SIG-M5 (cell line): ENCODE results near the gene MRPL9.
"Not testable (repeated sequence)": the region's sequence is repeated elsewhere in the genome, so short reads cannot be mapped to it uniquely, and the experiment has no call there.

ENCODE experiments used
- DNase-seq: peaks from one replicate; lab custom pipeline; 2025; lab: John Stamatoyannopoulos, UW

Gene MRPL9

DNA sequence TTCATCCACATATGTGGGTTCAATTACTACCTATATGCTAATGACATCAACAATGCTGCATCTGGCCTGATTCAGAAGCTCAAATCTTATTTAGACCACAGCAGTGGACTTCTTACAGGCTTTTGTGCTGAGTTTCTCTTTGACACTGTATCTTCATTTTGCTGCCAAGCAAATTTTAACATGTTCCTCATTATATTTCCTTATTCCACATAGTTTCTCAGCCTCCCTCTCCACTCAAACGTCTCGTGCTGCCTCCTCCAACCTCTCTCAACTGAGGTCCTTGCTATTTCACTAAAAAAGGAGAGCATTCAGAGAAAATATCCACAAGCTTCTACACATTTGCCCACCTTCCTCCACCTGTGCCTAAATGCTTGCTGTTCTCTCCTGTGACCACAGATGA is 20.5 kb upstream of the MRPL9 start:
- no peak for DNase-seq

DNA sequence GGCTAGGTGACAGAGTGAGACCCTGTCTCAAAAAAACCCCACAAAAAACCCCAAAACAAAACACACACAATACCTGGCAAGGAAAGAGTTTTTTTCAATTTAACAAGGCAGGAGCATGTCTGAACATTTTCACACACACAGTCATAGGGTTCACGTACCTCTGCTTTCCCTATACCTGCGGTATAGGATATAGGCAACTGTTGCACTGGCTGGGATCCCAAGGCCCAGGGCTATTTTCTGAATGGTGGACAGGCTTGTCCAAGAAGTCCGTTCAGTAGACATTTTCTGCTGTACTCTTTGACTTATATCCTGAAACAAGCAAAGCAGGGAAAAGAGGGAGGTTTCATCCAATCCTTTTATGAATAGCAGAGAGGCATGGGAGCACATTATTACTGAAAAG is 19.4 kb upstream of the MRPL9 start:
- DNase-seq, result no peak

DNA sequence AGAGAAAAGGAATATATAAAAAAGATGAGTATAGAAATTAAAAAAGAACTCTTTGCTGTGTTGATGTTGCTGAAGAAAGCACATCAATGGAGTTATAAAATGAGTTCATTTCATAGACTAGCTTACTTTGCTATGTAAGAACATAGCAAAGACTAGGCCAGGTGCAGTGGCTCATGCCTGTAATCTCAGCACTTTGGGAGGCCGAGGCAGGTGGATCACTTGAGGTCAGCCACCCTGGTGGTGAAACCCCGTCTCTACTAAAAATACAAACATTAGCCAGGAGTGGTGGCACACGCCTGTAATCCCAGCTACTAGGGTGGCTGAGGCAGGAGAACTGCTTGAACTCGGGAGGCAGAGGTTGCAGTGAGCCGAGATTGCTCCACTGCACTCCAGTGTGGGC is 18.7 kb upstream of the MRPL9 start:
- not testable (repeated sequence) for DNase-seq

DNA sequence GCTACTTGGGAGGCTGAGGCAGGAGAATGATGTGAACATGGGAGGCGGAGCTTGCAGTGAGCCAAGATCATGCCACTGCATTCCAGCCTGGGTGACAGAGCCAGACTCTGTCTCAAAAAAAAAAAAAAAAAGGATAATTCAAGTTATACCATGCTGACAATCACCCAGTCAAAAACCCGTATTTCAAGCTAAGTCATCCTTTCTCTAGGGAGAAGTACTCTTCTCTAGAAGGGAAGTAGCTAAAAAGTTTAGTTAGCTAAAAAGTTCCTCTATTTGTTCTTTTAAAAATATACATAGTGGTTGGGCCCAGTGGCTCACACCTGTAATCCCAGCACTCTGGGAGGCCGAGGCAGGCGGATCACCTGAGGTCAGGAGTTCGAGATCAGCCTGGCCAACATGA is 17.4 kb upstream of the MRPL9 start:
- DNase-seq, result not testable (repeated sequence)

DNA sequence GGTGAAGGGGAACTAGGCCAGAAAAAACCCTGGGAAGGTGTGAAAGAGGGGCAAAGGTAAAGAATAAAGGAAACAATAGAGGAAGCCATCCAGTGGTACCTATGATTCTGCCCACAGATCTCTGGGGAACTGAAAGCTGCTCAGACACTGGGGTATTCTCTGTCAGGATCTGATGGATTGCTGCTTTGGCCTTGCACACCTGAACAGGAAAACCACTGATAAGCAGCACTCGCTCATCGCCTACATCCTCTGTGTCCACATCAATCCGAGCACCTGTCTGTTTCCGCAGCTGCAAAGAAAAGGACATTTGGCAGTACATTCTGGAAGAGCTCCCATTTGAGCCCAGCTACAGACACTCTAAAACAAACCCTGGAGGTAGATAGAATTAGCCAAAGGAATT is 16.6 kb upstream of the MRPL9 start:
- DNase-seq, result no peak

DNA sequence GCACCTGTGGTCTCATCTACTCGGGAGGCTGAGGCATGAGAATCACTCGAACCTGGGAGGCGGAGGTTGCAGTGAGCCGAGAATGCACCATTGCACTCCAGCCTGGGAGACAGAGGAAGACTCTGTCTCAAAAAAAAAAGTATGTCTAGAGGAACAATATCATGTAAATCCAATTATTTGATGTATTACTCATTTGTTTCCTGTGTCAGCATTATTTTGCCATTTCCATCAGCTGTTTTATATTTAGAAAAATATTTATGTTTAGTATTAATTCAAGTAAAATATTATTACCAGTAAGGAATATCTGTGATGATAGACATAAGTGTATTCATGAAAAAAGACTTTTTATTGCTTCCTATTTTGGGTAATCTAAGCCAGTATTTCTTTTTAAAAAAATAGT is 14.0 kb upstream of the MRPL9 start:
- DNase-seq, result no peak

DNA sequence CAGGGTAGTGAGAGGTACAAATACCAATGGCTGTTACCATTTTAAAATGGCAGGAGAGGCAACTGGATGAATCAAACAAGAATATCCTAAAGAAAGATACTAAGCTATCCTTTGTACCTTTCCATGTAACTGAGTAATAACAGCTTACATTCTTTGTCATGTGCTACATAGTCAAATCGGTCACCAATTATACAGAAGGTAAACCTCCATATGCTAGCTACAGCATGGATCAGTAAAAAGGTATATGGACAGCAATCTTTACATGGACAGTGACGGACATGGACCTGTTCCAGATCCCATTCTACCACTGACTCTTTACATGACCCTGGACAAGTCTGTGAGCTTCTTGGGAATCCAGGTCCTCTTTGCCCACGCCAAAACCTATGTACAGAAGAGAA is 13.4 kb upstream of the MRPL9 start:
- no peak for DNase-seq

DNA sequence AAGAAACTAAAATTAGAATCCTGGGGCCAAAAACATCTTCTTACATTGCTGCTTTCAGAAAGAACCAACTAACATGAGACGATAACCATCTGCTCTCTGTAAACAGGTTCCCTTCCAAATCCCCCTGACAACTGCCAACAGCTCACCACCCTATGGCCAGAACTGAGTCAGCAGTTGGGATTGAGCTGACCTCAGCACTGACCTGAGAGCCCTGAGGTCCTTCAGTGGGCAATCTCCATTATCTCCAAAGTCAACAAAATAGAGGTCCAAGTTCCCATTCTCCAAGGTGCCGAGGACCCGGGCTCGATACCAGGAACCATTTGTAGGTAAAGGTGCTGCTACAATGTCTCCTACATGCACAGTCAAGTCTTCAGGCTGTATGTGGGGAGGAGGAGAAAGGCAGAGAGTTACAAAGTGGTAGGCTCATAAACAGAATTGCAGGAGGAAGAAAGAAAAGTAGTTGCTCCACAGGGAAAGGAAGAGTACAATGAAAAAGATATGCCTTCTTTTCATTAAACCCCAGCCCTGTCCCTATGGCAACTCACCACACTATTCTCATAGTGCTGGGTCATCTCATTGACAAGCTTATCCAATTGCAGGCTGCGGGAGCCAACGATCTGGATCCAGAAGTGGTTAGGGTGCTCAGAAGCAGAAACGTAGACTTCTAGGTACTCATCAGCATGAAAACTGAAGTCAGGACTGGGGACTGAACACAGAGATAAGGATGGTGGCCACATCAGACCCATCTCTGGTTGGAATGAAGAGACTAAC is 12.8 kb upstream of the MRPL9 start:
- DNase-seq, result no peak

DNA sequence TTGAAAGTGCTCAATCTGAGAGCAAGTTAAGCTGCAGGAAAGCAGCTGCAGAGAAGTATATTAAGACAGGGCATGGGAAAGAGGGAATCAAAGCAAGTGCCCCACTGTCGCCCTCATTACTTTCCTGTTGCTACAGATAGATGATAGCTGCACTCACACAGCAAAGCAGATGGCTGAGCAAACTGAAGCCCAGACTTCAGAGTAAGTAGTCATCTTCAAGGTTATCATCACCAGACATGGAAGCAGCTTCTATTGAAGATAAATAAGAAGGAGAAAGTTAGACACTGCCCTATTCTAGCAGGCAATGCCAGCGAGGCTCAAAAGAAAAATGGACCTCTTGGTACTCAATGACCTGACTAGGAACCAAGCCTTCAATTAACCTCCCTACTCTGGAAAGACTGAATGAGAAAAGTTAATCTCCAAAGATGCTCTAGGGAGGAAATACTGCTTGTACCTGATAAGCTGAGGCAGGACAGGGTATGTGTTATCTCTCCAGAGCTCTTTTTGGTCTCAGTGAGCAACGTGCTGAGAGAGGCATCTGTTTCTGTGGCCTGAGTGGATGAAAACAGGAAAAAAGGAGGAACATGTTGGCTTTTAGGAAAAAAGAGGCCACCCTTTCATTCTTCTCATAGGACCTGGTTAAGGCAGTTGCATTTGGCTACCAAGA is 11.1 kb upstream of the MRPL9 start:
- no peak for DNase-seq

DNA sequence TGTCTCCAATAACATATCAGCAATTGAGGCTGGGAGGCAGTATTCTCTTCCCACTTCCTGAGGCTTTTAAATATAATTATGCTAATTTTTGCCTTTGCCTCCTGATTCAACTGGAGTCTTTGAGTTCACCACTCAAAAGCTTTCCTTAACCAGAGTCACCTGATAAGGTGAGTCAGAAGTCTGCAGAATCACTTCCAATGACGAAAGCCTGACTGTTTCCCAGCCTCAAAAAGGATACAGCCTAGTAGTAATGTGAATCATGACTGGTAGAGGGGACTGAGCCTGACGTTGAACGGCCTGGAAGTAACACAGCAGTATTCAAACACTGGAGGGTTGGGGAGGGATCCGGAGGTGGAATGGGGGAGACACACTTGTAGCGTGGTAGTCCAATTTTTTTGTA is 10.4 kb upstream of the MRPL9 start:
- no peak for DNase-seq

DNA sequence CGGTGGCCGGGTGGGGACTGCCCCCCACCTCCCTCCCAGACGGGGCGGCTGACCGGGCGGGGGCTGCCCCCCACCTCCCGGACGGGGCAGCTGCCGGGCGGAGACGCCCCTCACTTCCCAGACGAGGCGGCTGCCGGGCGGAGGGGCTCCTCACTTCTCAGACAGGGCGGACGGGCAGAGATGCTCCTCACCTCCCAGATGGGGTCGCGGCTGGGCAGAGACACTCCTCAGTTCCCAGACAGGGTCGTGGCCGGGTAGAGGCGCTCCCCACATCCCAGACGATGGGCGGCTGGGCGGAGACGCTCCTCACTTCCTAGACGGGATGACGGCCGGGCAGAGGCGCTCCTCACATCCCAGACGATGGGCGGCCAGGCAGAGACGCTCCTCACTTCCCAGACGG is 6.0 kb upstream of the MRPL9 start:
- DNase-seq, result not testable (repeated sequence)

DNA sequence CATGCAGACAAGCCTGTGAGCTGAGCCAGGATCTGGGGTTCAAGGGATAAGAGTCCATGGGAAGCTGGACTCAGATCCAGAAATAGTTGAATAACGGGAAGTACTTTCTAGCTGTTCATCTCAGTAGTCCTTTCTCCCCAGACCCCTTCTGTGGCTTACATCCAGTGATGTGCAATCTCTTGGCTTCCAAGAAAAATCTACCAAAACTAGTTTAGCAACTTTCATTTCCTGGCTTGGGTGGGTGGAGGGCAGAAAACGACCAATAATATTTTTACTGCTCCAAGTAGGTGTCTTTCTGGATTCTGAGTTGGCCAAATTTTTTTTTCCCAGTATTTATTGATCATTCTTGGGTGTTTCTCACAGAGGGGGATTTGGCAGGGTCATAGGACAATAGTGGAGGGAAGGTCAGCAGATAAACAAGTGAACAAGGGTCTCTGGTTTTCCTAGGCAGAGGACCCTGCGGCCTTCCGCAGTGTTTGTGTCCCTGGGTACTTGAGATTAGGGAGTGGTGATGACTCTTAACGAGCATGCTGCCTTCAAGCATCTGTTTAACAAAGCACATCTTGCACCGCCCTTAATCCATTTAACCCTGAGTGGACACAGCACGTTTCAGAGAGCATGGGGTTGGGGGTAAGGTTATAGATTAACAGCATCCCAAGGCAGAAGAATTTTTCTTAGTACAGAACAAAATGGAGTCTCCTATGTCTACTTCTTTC is 5.2 kb upstream of the MRPL9 start:
- not testable (repeated sequence) for DNase-seq

DNA sequence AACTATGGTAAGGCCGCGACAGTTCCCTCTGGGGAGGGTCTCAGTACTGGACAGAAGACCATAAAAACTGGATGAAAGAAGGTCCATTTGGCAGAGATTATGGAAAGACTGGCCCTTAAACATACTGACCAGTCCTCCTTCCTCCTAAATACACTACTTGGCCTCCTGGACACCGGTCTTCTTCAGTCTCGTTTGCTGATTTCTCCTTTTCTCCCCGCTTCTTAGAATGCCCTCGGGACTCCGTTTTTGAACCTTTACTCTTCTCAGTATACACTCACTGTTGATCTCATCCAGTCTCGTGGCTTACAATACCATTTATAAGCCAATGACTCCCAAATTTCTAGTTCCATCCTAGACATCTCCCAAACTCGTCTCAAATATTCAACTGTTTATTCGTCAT is 694 bp upstream of the MRPL9 start:
- DNase-seq, result no peak

DNA sequence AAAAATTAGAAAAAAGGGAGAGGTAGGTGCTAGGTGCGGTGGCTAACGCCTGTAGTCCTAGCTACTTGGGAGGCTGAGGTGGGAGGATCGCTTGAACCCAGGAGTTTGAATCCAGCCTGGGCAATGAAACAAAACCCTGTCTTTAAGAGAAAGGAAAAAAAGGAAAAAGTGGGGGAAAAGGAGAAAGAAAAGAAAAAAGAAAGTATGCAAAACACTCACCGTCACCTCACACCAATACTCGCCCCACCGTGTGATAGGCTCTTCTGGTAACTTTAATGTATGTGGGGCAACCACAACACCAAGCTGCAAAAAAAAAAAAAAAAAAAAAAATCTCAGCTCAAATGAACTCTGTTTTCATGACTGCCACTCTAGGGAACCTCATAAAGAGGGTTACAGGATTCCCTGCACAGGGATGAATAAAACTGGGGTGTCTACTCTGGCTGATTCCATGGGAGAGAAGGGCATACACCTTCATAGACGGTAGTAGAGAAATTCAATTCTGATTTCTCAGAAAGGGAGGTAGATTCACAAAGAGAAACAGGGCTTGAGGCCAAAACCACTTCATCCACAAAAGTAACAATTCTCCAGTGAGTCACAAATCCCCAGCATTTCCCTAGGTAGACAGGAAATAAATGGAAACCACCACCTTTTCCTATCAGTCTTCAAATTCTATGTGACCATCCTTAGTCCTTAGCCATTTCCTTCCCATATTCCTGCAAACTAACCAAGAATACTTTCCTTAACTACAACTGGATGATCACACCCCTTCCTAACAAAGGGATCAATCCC is 2.5 kb downstream of the MRPL9 start:
- DNase-seq, result no peak

DNA sequence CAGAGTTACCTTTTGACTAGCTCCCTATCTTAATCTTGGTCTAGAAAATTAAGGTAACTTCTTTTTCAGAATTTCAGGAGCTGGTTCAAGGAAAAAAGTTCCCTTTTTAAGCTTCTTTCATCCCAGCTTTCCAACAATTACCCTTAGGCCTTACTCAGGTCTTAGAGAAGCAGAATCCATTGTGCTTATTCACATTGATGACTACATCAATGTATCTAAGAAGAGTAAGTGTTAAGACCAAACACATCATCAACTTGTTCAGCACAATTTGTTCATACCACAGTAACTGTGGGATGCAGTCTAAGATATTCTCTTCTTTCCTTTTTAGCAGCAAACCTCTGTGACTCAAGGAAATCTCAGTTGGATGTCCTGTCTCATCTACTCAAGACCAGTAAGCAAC is 4.1 kb downstream of the MRPL9 start:
- DNase-seq, result no peak

DNA sequence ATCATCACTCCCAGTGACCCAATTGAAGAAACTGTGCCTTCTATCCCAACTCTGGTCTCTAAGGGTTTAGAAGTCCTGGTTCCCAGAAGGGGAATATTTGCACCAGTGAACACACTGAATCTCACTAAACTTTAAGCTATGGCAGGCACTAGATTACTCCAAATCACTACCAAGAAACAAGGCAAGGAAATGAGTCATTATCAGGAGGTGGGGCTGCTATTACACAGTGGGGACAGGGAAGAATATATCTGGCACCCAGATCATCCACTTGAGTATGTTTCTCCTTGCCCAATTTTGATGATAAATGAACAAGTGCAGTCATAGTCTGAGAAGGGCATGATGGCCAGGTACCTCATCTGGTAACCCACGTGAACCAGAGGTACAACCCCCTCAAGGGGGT is 7.0 kb downstream of the MRPL9 start:
- DNase-seq, result no peak

DNA sequence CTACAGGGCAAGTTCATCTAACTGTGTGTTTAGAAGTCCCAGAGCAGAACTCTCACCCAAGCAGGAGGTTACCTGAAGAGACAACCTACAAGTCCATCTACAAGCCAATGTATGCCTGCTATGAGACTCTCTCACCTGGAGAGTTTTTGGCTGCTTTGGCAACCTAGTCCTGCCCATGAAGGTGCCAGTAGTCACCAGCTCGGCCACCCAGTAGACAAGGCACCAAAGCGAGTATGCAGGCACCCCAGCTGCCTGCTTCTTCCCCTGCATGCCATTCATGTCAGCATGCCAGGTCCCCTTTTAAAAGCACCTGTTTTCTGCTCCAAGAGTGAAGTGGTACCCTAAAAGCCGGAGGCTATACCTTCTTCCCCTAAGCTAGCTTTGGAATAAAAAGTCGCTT is 21.8 kb downstream of the MRPL9 start:
- DNase-seq, result no peak

DNA sequence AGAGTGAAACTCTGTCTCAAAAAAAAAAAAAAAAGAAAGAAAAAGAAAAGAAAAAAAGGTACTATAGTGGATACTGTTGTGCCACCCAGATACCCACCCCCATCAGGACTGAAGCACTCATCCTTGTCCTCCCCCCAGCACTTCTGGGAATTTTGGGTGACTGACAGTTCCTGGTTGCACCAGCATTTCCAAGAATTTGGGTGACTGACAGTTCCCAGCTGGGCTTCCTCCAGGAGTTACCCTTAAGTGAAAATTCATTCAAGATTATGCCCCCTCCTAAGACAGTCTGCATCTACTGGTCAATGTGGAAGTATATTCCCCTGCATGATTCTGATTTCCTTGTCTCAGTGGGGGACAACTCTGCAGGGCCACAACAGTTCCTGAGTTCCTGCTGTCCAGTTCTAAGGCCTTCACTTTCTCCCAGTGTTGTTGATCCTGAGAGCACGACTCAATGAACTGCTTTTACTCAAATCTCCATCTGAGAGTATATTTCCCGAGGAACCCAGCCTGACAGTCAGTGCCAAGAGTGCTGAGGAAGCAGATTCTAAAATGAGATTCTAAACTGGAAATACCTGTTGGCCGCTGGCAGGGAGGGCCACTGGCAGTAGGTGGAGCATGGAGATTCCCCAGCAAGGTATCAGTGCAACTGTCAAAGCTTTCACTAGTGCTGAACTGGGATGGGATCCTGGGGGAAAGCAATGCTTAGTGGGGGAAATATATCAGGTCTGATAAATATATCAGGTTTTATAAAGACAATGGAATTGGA is 23.5 kb downstream of the MRPL9 start:
- no peak for DNase-seq

DNA sequence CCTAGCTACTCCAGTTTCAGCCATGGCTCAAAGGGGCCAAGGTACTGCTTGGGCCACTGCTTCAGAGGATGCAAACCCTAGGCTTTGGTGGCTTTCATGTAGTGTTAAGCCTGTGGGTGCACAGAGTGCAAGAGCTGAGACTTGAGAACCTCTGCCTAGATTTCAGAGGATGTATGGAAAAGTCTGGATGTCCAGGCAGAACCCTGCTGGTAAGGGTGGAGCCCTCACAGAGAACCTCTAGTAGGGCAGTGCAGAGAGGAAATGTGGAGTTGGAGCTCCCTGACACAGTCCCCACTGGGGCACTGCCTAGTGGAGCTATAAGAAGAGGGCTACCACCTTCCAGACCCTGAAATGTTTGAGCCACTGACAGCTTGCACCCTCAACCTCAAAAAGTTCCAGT is 25.8 kb downstream of the MRPL9 start:
- no peak for DNase-seq

DNA sequence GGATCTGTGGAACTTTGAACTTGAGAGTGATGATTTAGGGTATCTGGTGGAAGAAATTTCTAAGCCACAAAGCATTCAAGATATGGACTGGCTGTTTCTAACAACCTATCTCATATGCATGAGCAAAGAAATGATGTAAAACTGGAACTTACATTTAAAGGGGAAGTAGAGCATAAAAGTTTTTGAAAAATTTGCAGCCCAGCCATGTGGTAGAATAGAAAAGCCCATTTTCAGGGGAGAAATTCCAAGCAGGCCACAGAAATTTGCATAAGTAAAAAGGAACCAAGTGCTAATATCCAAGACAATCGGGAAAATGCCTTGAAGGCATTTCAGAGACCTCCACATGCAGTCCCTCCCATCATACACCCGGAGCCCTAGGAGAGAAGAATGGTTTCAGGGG is 26.3 kb downstream of the MRPL9 start:
- no peak for DNase-seq

DNA sequence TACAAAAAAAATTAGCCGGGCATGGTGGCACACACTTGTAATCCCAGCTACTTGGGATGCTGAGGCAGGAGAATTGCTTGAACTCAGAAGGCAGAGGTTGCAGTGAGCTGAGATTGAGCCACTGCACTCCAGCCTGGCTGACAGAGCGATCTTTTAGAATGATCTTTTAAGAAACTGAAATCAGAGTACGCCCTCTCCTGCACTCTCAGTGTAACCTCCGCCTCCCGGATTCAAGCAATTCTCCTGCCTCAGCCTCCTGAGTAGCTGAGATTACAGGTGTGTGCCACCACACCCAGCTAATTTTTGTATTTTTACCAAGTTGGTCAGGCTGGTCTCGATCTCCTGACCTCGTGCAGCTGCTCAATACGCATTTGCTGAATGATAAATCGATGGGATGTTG is 29.3 kb downstream of the MRPL9 start:
- DNase-seq, result not testable (repeated sequence)

DNA sequence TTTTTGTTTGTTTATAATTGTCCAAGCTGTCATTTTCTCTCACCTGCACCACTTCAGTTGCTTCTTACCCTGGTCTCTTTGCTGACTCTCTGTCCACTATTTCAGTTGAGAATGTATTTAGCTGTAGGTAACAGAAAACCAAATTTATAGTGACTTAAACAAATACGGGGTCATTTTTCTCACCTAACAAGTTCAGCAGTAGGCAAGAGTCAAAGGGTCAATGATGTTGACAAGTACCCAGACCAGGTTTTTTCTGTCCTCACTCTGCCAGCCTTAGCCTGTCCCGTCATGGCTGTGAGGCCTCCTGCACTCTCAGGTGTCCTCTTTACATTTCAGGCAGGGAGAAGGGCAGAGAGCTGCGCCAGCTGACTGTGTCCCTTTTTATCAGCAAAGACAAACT is 30.2 kb downstream of the MRPL9 start:
- DNase-seq, result no peak
